Hepatic stellate cell (primary cell): ENCODE measurements around the gene ARL4D.
"Not testable (repeated sequence)": the region's sequence is repeated elsewhere in the genome, so short reads cannot be mapped to it uniquely, and the experiment has no call there.

ENCODE experiments used
- DNase-seq: peaks from one replicate; pipeline ENCODE4 v3.0.0; 2011; ENCODE audit warnings: low spot score

The ARL4D gene, protein sequence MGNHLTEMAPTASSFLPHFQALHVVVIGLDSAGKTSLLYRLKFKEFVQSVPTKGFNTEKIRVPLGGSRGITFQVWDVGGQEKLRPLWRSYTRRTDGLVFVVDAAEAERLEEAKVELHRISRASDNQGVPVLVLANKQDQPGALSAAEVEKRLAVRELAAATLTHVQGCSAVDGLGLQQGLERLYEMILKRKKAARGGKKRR

DNA sequence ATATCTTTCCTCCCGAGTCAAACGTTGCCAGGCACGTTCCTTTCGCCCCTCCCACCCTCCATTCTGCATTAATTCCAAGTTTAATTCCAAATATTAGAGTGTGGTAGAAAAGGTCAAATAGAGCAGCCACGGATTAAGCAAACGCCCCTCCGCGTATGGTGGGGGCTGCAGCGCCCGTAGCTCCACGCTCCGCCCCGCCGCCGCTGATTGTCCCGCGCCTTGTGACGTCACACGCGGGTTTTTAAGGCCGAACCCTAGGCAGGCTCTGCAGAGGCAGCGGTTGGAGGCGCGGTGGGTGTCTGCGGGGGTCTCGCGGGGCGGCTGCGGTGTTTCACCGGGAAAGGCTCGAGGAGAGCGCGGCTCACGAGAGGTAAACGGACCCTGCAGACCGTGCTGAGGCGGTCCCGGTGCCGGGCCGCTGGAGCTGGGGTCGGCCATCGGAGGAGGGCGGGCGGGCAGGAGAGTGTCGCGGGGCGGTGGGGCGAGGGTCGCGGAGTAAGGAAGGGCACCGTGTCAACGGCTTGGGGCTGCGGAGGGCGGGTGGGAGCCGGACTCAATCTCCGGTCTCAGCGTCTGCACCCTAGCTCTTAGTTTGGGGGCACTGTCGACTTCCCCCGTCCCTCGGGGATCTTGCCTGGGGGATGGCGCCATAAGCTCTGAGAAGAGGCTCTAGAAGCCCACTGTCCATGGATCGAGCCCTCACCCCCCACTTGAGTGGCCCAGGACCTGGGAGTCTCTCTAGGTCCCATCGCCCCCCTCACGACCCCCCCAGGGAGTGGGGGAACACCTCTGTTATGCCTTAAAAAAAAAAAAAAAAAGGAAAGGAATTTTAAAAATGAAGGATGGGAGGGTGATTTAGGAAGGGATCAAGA lies at the start of gene ARL4D:
Gene ARL4D, plus strand, starts transcription at position 270 of the 872 bp plus-strand sequence. CDS start 740 bp downstream, outside the sequence.
- peak; percentile 80 for DNase-seq

DNA sequence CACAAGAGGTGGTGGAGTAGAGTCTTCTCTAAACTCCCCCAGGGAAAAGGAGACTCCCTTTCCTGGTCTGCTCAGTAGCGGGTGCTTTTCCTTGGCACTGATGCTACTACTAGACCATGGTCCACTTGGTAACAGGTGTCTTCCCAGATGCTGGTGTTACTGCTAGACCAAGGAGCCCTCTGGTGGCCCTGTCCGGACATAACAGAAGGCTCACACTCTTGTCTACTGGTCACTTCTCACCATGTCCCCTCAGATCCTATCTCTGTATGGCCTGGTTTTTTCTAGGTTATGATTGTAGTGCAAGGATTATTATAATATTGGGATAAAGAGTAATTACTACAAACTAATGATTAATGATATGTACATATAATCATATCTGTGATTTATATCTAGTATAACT lies 49.7 kb upstream of the ARL4D start:
- no peak for DNase-seq

- DNase-seq, result no peak
Observed at GRCh38 chr17:43350888-43351361, 47.9 kb upstream of the ARL4D start.

DNA sequence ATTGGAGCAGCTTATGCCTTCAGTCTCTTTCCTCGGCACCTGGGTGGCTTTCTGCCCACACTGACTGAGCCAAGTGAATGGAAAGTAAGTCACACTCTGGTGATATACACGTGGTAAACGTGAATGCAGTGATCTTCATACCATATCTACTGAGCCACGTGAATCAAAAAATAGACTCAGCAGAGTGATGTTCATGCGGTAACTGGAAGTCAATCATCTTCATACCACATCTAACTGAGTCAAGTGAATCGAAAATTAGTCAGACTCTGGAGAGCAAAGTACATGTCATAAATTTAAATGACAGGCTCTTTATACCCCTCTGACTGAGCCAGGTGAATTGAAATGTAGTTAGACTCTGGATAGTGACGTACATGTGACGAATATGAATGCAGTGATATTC lies 47.1 kb upstream of the ARL4D start:
- DNase-seq, result no peak

DNA sequence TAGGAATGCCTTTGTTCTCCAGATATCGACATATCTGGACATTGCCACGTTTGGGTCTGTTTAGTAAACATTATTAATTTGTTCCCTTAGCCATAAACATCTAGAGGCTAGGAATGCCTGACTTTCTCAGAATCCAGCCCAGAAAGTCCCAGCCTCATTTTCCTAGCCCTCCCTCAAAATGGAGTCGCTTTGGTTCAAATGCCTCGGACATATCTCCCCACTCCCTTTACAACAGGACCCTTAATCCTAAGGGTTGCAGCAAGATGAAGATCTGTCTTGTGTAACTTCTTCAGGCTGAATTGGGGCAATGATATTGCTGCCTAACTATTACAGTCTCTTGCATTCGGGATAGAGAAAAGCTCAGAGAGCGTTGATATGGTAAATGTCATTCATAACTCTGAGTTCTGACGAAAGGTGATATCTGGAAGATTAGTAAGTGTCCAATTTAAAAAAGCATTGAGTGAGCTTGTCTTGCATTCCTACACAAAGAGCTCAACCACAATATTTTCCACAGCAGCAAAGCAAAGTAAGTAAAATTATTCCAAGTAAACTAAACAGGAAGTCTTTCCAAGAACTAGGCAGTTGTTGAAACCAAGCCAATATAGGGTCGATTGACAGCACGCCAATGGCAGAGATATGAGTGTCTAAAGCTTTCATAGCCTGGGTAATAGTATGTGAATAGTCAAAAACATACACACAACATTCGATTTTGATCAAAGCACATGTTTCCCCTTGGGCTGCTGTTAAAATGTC lies 46.0 kb upstream of the ARL4D start:
- no peak for DNase-seq

- no peak for DNase-seq
Observed at GRCh38 chr17:43353393-43353792, 45.4 kb upstream of the ARL4D start.

- no peak for DNase-seq
Observed at GRCh38 chr17:43354371-43354770, 44.4 kb upstream of the ARL4D start.

DNA sequence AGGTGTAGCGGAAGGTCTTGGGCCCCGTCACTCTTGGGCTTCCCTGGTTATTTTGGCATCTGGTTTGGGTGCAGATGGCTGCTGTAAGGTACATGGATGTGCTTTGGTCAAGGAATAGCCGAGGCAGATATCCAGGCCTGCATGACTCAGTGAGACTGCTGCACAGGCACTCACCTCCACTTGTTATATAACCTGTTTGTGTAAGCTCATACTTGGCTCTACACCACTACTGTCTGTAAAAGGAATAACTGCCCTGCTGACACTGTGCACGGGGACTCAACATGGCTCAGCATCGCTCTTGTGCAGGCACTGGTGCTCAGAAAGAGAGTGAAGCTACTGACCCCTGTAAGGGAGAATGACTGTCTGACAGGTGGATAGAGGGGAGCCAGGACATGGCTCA lies 42.3 kb upstream of the ARL4D start:
- DNase-seq, result no peak

DNA sequence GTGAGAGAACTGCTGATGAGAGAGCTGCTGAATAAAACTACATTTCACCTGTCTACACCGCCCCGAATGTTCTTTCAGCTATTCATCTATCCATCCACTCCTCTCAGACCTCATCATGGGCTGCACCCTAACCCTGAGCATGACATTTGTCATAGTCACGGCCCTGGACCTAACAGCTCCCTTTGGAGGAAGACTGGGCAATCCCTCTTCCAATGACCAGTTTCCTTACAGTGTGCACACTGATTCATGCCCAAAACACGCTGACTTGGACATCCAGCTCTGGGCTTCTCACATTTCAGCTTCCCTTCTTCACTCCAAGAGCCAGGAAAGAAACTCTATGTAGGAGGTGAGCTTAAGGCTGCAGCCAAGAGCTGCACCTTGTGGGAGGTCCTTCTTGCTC lies 41.8 kb upstream of the ARL4D start:
- peak; percentile 84 for DNase-seq

GRCh38 chr17:43359469-43360110 lies 39.2 kb upstream of the ARL4D start:
- no peak for DNase-seq

DNA sequence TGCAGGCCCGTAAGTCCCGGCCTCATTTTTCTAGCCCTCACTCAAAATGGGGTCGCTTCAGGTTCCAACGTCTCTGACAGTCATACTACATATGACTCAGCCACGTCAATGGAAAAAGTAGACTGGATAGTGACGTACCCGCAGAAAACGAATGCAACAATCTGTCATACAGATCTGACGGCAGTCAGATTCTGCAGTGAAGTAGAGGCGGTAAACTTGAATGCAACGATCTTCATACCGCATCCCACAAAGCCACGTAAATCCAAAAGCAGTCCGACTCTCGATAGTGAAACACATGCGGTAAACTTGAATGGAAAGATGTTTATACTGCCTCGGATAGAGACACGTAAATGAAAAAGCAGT lies 38.4 kb upstream of the ARL4D start:
- peak; percentile 38 for DNase-seq

DNA sequence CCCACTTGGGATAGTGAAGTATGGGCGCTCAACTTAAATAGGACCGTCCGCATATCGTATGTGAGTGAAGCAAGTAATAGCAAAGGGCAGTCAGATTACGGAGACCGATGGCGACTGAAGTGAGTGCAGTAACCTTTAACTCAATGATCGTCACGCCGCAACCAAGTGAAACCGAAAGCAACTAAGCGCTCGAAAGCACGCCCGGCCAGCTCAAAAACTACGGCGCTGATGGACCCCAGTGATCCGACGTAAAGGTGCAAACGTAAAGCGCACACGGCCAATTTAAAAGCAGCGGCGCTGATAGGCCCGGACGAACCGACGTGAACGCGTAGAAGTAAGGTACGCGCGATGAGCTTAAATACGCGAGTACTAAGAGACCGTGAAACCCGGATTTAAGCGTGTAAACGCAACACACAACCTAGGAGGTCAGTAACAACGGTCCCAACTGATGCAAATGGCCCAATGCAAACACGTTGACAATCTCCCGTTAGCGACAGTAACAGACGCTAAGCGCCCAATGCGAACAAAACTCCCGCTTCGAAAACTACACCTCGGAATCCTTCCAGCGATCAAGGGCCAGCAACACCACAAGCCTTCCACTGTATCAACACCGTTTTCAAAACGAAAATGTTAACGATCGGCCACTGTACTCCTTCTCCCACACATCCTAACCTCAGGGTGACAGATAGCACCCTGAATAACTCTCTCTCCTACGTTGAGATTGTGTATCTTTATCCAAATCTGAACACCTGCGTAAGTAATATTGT lies 37.9 kb upstream of the ARL4D start:
- peak; percentile 73 for DNase-seq

DNA sequence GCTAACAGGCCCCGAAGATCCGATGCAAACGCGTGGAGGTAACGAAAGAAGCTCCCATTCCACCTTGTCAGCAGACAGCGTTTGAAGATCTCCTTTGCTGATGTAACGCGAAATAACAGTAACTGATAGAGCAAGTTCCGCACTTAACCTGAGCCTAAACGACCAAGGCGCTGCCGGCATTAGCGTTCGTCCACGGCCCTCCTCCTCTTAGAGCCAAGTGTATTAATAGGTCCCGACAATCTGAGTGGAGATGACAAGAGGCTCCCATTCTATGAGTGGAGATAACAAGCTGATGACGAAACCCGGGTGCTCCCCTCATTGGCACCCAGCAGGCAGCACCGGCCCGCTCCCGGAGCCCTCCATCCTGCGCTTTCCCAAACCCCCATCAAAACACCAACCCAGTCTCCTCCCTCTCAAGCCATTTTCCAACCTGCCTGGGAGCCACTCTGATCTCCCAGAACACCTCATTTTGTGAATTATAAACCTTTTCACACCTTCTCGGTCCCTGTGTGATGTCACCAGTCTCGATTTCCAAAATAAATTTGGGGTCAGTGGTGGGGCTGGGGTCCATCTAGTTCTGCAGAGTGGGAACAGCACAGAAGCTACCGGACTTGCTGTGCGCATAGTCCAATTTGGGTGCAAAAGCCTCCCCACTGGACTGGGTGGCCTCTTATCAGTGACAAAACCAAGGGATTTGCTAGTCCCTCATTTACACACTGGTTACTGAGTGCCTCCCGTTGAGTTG lies 35.4 kb upstream of the ARL4D start:
- no peak for DNase-seq

GRCh38 chr17:43363926-43364285 lies 34.9 kb upstream of the ARL4D start:
- DNase-seq, result no peak

- no peak for DNase-seq
Observed at GRCh38 chr17:43365356-43365755, 33.4 kb upstream of the ARL4D start.

- DNase-seq, result not testable (repeated sequence)
Observed at GRCh38 chr17:43365921-43366320, 32.9 kb upstream of the ARL4D start.

GRCh38 chr17:43366891-43367736 lies 31.7 kb upstream of the ARL4D start:
- DNase-seq, result no peak

GRCh38 chr17:43367737-43368242 lies 31.0 kb upstream of the ARL4D start:
- DNase-seq, result peak; percentile 80

DNA sequence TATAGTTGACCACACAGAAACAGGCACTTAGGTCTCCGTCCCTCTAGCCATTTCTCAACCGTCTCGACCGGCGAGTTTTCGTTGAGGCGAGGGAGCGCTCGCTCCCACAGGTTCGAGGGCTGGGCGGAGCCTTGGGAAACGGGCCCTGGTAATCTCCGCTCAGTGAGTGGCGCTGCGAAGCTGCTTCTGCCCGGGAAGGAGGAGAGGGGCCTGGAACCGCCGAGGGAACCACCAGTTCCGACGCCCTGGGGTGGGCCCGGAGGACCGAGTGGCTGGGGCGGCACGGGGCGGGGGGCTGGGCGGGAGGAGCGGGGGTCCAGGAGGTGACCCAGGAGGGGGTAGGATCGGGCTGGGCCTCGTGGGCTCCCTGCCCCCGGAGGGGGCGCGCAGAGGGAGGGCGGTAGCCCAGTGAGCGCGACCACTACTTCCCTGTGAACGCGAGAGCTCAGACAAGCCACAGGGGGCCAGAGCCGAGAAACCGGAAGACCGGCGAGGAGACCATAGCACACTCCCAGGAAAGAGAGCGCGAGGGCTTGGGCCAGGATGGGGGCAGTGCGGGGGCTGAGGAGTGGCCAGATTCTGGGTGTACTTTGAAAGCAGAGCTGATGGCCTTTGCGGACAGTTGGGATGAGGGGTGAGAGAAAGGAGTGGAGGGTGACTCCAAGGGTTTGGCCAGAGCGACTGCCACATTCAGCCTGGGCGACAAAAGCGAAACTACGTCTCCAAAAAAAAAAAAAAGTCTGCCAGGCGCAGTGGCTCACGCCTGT lies 29.9 kb upstream of the ARL4D start:
- peak; percentile 58 for DNase-seq
